BE2C (cell line): Measurements from ENCODE around the gene IGDCC3.

Experiments used
- DNase-seq: peaks from one replicate; pipeline ENCODE4 v3.0.0-alpha.2; 2020
- H3K27me3 ChIP-seq: fragments of 250-450 bp; sonication (Bioruptor Pico); 2 replicates; pipeline ENCODE4 v1.5.1; 2020; ENCODE audit warnings: mild to moderate bottlenecking
- H3K36me3 ChIP-seq: fragments of 250-450 bp; sonication (Bioruptor Pico); 2 replicates; pipeline ENCODE4 v1.5.1; 2020; ENCODE audit warnings: mild to moderate bottlenecking
- H3K4me1 ChIP-seq: fragments of 250-450 bp; sonication (Bioruptor Pico); 2 replicates; pipeline ENCODE4 v1.5.1; 2020
- H3K4me3 ChIP-seq: 2 replicates; pipeline ENCODE4 v1.5.1; 2011; ENCODE audit warnings: low read depth, low read length
- H3K9me3 ChIP-seq: fragments of 250-450 bp; sonication (Bioruptor Pico); 2 replicates; pipeline ENCODE4 v1.5.1; 2020
- TF ChIP-seq, protein P1 (sequence below): IDR thresholded peaks from 2 replicates; pipeline ENCODE4 v1.5.1; 2012; ENCODE audit warnings: mild to moderate bottlenecking, low read depth, low read length

Gene IGDCC3

GRCh38 chr15:65298731-65299130 is 79.1 kb downstream of the IGDCC3 start:
- TF ChIP-seq, protein P1, sequence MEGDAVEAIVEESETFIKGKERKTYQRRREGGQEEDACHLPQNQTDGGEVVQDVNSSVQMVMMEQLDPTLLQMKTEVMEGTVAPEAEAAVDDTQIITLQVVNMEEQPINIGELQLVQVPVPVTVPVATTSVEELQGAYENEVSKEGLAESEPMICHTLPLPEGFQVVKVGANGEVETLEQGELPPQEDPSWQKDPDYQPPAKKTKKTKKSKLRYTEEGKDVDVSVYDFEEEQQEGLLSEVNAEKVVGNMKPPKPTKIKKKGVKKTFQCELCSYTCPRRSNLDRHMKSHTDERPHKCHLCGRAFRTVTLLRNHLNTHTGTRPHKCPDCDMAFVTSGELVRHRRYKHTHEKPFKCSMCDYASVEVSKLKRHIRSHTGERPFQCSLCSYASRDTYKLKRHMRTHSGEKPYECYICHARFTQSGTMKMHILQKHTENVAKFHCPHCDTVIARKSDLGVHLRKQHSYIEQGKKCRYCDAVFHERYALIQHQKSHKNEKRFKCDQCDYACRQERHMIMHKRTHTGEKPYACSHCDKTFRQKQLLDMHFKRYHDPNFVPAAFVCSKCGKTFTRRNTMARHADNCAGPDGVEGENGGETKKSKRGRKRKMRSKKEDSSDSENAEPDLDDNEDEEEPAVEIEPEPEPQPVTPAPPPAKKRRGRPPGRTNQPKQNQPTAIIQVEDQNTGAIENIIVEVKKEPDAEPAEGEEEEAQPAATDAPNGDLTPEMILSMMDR, result no peak
- DNase-seq, result no peak
- H3K4me1 ChIP-seq, result peaks cover 4% of the 10 kb centered on the region; the same call in 1 of the 2 replicates
- H3K36me3 ChIP-seq, result no peaks in the 10 kb centered on the region
- H3K4me3 ChIP-seq, result no peak overlapping the region
- no peaks in the 10 kb centered on the region for H3K27me3 ChIP-seq
- no peaks in the 10 kb centered on the region for H3K9me3 ChIP-seq

DNA sequence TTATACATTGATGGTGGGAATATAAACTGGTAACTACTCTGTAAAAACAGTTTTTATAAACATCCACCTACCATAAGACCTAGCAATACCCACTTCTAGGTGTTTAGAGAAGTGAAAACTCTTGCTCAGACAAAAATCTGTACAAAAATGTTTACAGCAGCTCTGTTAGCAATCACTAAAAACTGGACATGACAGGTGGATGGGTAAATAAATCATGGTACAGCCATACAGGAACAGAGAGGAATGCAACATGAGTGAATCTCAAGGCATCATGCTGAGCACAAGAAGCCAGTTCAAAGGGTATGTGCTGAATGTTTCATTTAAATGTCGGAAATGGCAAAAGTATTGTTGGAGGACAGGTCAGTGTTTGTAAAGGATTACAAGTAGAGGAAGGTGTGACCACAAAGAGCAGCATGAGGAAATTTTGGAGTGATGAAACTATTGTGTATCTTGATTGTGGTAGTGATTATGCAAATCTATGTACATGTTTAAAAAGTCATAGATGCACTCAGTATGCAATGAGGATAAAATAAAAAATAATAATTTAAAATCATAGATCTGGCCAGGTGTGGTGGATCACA is 84.8 kb downstream of the IGDCC3 start:
- no peak for DNase-seq
- H3K27me3 ChIP-seq, result no peaks in the 10 kb centered on the region
- H3K9me3 ChIP-seq, result no peaks in the 10 kb centered on the region
- H3K4me3 ChIP-seq, result no peak overlapping the region
- TF ChIP-seq, protein P1, result no peak
- H3K4me1 ChIP-seq, result no peaks in the 10 kb centered on the region
- no peaks in the 10 kb centered on the region for H3K36me3 ChIP-seq

DNA sequence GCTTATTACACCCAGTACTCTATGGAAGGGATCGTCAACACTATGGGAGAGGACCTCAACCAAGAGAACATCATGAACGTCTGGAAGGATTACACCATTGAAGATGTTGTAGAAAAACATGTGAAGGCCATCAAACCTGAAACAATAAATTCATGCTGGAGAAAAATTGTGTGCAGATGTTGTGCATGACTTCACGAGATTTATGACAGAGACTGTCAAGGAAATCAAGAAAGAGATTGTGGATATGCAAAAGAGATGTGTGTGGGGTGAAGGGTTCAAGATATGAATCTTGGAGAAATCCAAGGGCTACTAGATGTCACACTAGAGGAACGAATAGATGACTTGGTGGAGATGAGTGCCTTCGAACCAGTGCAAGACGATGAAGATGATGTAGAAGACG is 87.6 kb downstream of the IGDCC3 start:
- TF ChIP-seq, protein P1, result no peak
- Histone ChIP-seq H3K4me3 (no peak overlapping the region), H3K4me1 (peaks cover 10% of the 10 kb centered on the region; the same call in 1 of the 2 replicates), H3K9me3 (no peaks in the 10 kb centered on the region), H3K27me3 (no peaks in the 10 kb centered on the region), H3K36me3 (no peaks in the 10 kb centered on the region)
- DNase-seq, result no peak

DNA sequence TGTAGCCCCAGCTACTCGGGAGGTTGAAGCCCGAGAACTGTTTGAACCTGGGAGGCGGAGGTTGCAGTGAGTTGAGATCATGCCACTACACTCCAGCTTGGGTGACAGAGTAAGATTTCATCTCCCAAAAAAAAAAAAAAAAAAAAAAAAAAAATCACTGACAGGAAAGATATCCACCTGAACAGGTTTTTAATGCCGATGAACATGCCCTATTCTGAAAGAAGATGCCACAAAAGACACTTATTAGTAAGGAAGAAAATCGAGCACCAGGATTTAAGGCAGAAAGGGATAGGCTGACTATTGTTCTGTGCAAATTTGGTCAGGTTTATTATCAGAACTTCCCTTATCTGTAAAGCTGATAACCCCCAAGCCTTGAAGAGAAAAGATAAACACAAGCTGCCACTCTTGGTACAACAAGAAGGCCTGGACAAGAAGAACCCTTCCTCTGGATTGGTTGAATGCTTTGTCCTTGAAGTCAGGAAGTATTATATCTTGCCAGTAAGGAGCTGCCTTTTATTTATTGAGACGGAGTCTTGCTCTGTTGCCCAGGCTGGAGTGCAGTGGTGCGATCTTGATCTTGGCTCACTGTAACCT is 88.4 kb downstream of the IGDCC3 start:
- H3K27me3 ChIP-seq, result no peaks in the 10 kb centered on the region
- no peaks in the 10 kb centered on the region for H3K9me3 ChIP-seq
- peaks cover 11% of the 10 kb centered on the region; the same call in 1 of the 2 replicates for H3K4me1 ChIP-seq
- no peak for DNase-seq
- TF ChIP-seq, protein P1, result no peak
- no peaks in the 10 kb centered on the region for H3K36me3 ChIP-seq
- no peak overlapping the region for H3K4me3 ChIP-seq

DNA sequence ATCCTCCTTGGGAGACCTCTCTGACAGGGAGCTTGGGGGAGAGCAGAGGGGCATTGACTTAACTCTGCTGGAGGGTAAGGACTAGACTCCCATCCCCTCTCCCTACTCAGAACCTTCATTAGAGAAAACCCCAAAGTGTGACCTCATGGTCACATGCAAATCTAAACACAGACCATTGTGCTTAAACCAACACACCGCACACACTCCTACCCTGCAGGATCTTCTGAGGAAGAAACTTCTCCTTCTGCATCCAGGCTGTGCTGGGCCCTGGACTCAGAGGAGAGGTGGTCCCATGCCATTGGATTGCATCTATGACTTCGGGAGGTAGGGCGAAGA is 90.3 kb downstream of the IGDCC3 start:
- Histone ChIP-seq H3K27me3 (no peaks in the 10 kb centered on the region), H3K4me3 (no peak overlapping the region)

More for the DNA sequence above, 90.3 kb downstream of the IGDCC3 start:
- TF ChIP-seq, protein P1, result no peak
- DNase-seq, result no peak
- Histone ChIP-seq H3K9me3 (no peaks in the 10 kb centered on the region), H3K36me3 (0 out of 2 replicates have a peak, but pooled peaks cover 3% of the 10 kb centered on the region), H3K4me1 (peaks cover 11% of the 10 kb centered on the region; the same call in 1 of the 2 replicates)
